Hepatocyte (in vitro differentiated cells): Measurements from ENCODE around the gene NUCB1.

ENCODE experiments used
- EZH2phosphoT487 ChIP-seq: fragments of 200-600 bp; sonication (generic); IDR thresholded peaks from one replicate; pipeline ENCODE4 v1.6.1; 2018; ENCODE audit warnings: antibody characterized with exemption, mild to moderate bottlenecking, low read depth, moderate library complexity; ENCODE audit not compliant: unreplicated experiment, severe bottlenecking
- TF ChIP-seq, protein P1 (sequence below): fragments of 200-600 bp; sonication (generic); IDR thresholded peaks from 2 replicates; pipeline ENCODE4 v1.5.1; 2016; ENCODE audit warnings: antibody characterized with exemption, mild to moderate bottlenecking; ENCODE audit not compliant: poor library complexity

DNA sequence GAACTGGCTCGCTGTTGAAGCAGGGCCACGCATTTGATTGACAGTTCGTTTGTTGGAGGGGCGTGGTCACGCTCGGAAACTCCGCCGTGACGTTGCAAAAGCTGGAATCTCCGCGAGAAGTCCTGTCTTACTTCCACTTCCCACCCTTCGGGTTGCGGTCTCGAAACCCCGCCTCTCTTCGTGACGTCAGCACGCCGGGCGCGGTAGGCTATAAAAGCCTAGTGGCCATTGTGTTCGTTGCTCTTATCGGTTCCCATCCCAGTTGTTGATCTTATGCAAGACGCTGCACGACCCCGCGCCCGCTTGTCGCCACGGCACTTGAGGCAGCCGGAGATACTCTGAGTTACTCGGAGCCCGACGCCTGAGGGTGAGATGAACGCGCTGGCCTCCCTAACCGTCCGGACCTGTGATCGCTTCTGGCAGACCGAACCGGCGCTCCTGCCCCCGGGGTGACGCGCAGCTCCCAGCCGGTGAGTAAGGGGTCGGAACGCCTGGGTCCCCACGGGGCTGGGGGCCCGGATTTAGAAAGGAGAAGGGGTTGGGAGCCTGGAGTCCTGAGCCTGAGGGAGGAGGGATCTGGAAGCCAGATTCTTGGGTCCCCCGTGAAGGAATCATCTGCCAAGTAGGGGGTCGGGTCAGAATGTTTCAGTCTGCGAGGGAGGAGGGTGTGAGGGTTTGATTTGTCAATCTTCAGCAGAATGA lies 27.8 kb upstream of the NUCB1 start, which contains the start of gene PPP1R15A:
- TF ChIP-seq, protein P1, sequence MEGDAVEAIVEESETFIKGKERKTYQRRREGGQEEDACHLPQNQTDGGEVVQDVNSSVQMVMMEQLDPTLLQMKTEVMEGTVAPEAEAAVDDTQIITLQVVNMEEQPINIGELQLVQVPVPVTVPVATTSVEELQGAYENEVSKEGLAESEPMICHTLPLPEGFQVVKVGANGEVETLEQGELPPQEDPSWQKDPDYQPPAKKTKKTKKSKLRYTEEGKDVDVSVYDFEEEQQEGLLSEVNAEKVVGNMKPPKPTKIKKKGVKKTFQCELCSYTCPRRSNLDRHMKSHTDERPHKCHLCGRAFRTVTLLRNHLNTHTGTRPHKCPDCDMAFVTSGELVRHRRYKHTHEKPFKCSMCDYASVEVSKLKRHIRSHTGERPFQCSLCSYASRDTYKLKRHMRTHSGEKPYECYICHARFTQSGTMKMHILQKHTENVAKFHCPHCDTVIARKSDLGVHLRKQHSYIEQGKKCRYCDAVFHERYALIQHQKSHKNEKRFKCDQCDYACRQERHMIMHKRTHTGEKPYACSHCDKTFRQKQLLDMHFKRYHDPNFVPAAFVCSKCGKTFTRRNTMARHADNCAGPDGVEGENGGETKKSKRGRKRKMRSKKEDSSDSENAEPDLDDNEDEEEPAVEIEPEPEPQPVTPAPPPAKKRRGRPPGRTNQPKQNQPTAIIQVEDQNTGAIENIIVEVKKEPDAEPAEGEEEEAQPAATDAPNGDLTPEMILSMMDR: no peak
- TF ChIP-seq EZH2phosphoT487: no peak
